ENCODE data around the gene BTG3.

DNA sequence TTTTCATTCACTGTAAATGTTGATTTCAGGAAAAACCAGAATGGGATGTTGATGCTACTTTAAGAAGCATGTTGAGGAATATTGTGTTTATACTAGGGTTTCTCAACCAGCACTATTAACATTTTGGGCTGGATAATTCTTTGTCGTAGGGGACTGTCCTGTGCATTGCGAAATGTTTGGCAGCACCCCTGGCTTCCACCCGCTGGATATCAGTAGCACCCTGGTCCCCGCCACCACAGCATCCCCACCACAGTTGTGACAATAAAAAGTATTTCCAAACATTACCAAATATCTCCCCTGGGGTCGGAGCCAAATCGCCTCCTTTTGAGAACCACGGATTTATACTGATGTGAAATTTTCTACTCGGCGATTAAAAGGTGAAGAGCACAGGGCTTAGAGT, 41.9 kb downstream of the BTG3 start:
- TF ChIP-seq, protein P1, sequence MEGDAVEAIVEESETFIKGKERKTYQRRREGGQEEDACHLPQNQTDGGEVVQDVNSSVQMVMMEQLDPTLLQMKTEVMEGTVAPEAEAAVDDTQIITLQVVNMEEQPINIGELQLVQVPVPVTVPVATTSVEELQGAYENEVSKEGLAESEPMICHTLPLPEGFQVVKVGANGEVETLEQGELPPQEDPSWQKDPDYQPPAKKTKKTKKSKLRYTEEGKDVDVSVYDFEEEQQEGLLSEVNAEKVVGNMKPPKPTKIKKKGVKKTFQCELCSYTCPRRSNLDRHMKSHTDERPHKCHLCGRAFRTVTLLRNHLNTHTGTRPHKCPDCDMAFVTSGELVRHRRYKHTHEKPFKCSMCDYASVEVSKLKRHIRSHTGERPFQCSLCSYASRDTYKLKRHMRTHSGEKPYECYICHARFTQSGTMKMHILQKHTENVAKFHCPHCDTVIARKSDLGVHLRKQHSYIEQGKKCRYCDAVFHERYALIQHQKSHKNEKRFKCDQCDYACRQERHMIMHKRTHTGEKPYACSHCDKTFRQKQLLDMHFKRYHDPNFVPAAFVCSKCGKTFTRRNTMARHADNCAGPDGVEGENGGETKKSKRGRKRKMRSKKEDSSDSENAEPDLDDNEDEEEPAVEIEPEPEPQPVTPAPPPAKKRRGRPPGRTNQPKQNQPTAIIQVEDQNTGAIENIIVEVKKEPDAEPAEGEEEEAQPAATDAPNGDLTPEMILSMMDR (IDR thresholded peaks at IDR 0.05; ENCODE audit: low read depth, low read length): no peak
- no peak for TF ChIP-seq EZH2phosphoT487 (IDR thresholded peaks at IDR 0.05; ENCODE audit: low read depth)

Data from OCI-LY3 (cell line).